Thyroid gland (tissue), 4 donors: Measurements from ENCODE around the gene MRPS11.

Experiments used
- CTCF ChIP-seq, 6 experiments: fragments of 200-600 bp in 3 of 6; fragments of 450-650 bp in 3 of 6; sonication (generic) in 3 of 6; IDR thresholded peaks; one replicate each; pipeline ENCODE4 v1.5.1; 2016 to 2019; ENCODE audit warnings: antibody characterized with exemption in 6 of 6, mild to moderate bottlenecking in 2 of 6, inconsistent platforms in 1 of 6, moderate library complexity in 1 of 6
- POLR2A ChIP-seq, 2 donors: fragments of 450-650 bp; IDR thresholded peaks; one replicate each; pipeline ENCODE4 v1.6.1; 2017; ENCODE audit warnings: antibody characterized with exemption in 2 of 2, mild to moderate bottlenecking in 2 of 2, moderate library complexity in 1 of 2

GRCh38 chr15:88513195-88513594 is 45.7 kb downstream of the MRPS11 start:
- TF ChIP-seq CTCF (IDR thresholded peaks at IDR 0.05) (no peak), POLR2A (IDR thresholded peaks at IDR 0.05) (no peak)
